Neural cell (in vitro differentiated cells): ENCODE results near the gene PPP2R2B. TPM values are rescaled to one million over a fixed set of nuclear protein-coding genes. Genes with fewer than 3 reads are reported as not detected.

ENCODE experiments used
- H2AFZ ChIP-seq: fragments of 200-600, 300-800 bp; sonication (generic), shearing (Covaris generic); 2 replicates; pipeline ENCODE4 v1.6.0; 2014; ENCODE audit warnings: low read depth, mild to moderate bottlenecking, antibody characterized with exemption, low read length, moderate library complexity
- H3F3A ChIP-seq: fragments of 200-600 bp; shearing (Covaris generic); 2 replicates; pipeline ENCODE4 v1.6.1; 2016; ENCODE audit warnings: mild to moderate bottlenecking, moderate library complexity, mixed read lengths, antibody characterized with exemption, low read length; ENCODE audit not compliant: insufficient read depth, poor library complexity, severe bottlenecking
- H3K27ac ChIP-seq: fragments of 200-600, 300-800 bp; sonication (generic), shearing (Covaris generic); 2 replicates; pipeline ENCODE4 v1.5.1; 2014; ENCODE audit warnings: mild to moderate bottlenecking, low read length, moderate library complexity
- H3K27me3 ChIP-seq: fragments of 300-800, 200-600 bp; sonication (generic), shearing (Covaris generic); 2 replicates; pipeline ENCODE4 v1.6.0; 2014; ENCODE audit warnings: mild to moderate bottlenecking, low read depth, low read length, moderate library complexity; ENCODE audit not compliant: insufficient read depth
- H3K36me3 ChIP-seq: fragments of 300-800, 200-600 bp; sonication (generic), shearing (Covaris generic); 2 replicates; pipeline ENCODE4 v1.5.1; 2014; ENCODE audit warnings: mild to moderate bottlenecking, antibody characterized with exemption, low read length, moderate library complexity; ENCODE audit not compliant: insufficient read depth
- H3K4me2 ChIP-seq: fragments of 300-800, 200-600 bp; sonication (generic), shearing (Covaris generic); 2 replicates; pipeline ENCODE4 v1.6.0; 2014; ENCODE audit warnings: mild to moderate bottlenecking, low read length
- H3K4me3 ChIP-seq: fragments of 300-800, 200-600 bp; sonication (generic), shearing (Covaris generic); 2 replicates; pipeline ENCODE4 v1.5.1; 2014; ENCODE audit warnings: mild to moderate bottlenecking, low read length, moderate library complexity
- H3K79me2 ChIP-seq: fragments of 200-600 bp; shearing (Covaris generic); replicated peaks from 2 replicates; pipeline ENCODE4 v1.6.0; 2014; ENCODE audit warnings: mild to moderate bottlenecking, low read length, moderate library complexity; ENCODE audit not compliant: insufficient read depth
- H3K9ac ChIP-seq: fragments of 300-800, 200-600 bp; sonication (generic), shearing (Covaris generic); 2 replicates; pipeline ENCODE4 v1.6.1; 2016; ENCODE audit warnings: mild to moderate bottlenecking, low read length, mixed read lengths
- H3K9me2 ChIP-seq: fragments of 200-600 bp; shearing (Covaris generic); 2 replicates; pipeline ENCODE4 v1.6.1; 2016; ENCODE audit warnings: mild to moderate bottlenecking, low read length, mixed read lengths; ENCODE audit not compliant: insufficient read depth
- H3K9me3 ChIP-seq: fragments of 200-600, 300-800 bp; sonication (generic), shearing (Covaris generic); 2 replicates; pipeline ENCODE4 v1.6.1; 2016; ENCODE audit warnings: mild to moderate bottlenecking, mixed run types, low read length, moderate library complexity, mixed read lengths
- H4K20me1 ChIP-seq: fragments of 200-600 bp; shearing (Covaris generic); 2 replicates; pipeline ENCODE4 v1.6.1; 2016; ENCODE audit warnings: mild to moderate bottlenecking, mixed run types; ENCODE audit not compliant: insufficient read depth
- CTCF ChIP-seq: fragments of 450-650 bp; IDR thresholded peaks from 2 replicates; pipeline ENCODE4 v1.5.1; 2014; ENCODE audit warnings: antibody characterized with exemption, mild to moderate bottlenecking, moderate library complexity; ENCODE audit not compliant: poor library complexity, severe bottlenecking
- EP300 ChIP-seq: fragments of 450-650 bp; conservative IDR thresholded peaks from 2 replicates; pipeline ENCODE4 v1.6.1; 2014; ENCODE audit warnings: antibody characterized with exemption, mild to moderate bottlenecking, moderate library complexity; ENCODE audit not compliant: poor library complexity, severe bottlenecking
- EZH2 ChIP-seq: fragments of 200-600, 300-800 bp; shearing (Covaris generic), sonication (generic); IDR thresholded peaks from 2 replicates; pipeline ENCODE4 v1.6.1; 2014; ENCODE audit warnings: antibody characterized with exemption, low read length, borderline replicate concordance, mild to moderate bottlenecking; ENCODE audit not compliant: insufficient read depth, poor library complexity, severe bottlenecking
- MXI1 ChIP-seq: fragments of 450-650 bp; conservative IDR thresholded peaks from 2 replicates; pipeline ENCODE4 v1.6.1; 2014; ENCODE audit warnings: antibody characterized with exemption, mild to moderate bottlenecking; ENCODE audit not compliant: poor library complexity, severe bottlenecking
- POLR2AphosphoS5 ChIP-seq: IDR thresholded peaks from 2 replicates; pipeline ENCODE4 v1.6.1; 2012
- RAD21 ChIP-seq: fragments of 450-650 bp; conservative IDR thresholded peaks from 2 replicates; pipeline ENCODE4 v1.6.1; 2014; ENCODE audit warnings: antibody characterized with exemption, mild to moderate bottlenecking, moderate library complexity
- REST ChIP-seq: IDR thresholded peaks from 2 replicates; pipeline ENCODE4 v1.6.1; 2012; ENCODE audit warnings: borderline replicate concordance
- SMC3 ChIP-seq: fragments of 450-650 bp; conservative IDR thresholded peaks from 2 replicates; pipeline ENCODE4 v1.6.1; 2014; ENCODE audit warnings: antibody characterized with exemption, mild to moderate bottlenecking, moderate library complexity; ENCODE audit not compliant: poor library complexity
- TAF1 ChIP-seq: IDR thresholded peaks from 2 replicates; pipeline ENCODE4 v1.6.1; 2012; ENCODE audit warnings: low read depth
- polyA plus RNA-seq: library from polyadenylated mRNA; depleted of rRNA; stranded (reverse); fragments of >200 nt; gene quantifications from 2 replicates; pipeline ENCODE4 v1.2.3, GENCODE V29; 2014

PPP2R2B gene
- polyA plus RNA-seq, 1 donor from 2014 or later: 250 TPM

GRCh38 chr5:146624179-146624578 is 254.4 kb downstream of the PPP2R2B start:
- Histone ChIP-seq H3K9me3 (no peaks in the 10 kb centered on the region), H3K36me3 (peaks cover 12% of the 10 kb centered on the region), H3K4me2 (no peak overlapping the region), H3K9ac (no peak overlapping the region), H3K79me2 (no peaks in the 10 kb centered on the region), H3K27ac (peak overlapping the region; percentile 58), H3K4me3 (peak overlapping the region; percentile 6), H2AFZ (no peak overlapping the region), H3K27me3 (no peaks in the 10 kb centered on the region), H4K20me1 (no peaks in the 10 kb centered on the region), H3K9me2 (no peaks in the 10 kb centered on the region), H3F3A (no peaks in the 10 kb centered on the region)
- TF ChIP-seq POLR2AphosphoS5 (no peak), TAF1 (no peak), EP300 (no peak), SMC3 (no peak), EZH2 (no peak), MXI1 (no peak), CTCF (no peak), REST (no peak), RAD21 (no peak)

- no peaks in the 10 kb centered on the region for H3K27me3 ChIP-seq
- H3K4me2 ChIP-seq: peak overlapping the region; percentile 31
- H3K27ac ChIP-seq: peak overlapping the region; percentile 58
- peak overlapping the region; percentile 7 for H3K9ac ChIP-seq
- peak overlapping the region; percentile 6 for H3K4me3 ChIP-seq
- TF ChIP-seq SMC3: no peak
- peak; percentile 82 for TF ChIP-seq POLR2AphosphoS5
- TF ChIP-seq EZH2: no peak
- TF ChIP-seq MXI1: no peak
- TF ChIP-seq EP300: peak; percentile 22
- no peak overlapping the region for H2AFZ ChIP-seq
- H3K36me3 ChIP-seq: peaks cover 12% of the 10 kb centered on the region
- H3F3A ChIP-seq: no peaks in the 10 kb centered on the region
- H3K9me3 ChIP-seq: no peaks in the 10 kb centered on the region
- no peaks in the 10 kb centered on the region for H4K20me1 ChIP-seq
- no peaks in the 10 kb centered on the region for H3K9me2 ChIP-seq
- H3K79me2 ChIP-seq: no peaks in the 10 kb centered on the region
Observed at GRCh38 chr5:146623666-146624065, 254.9 kb downstream of the PPP2R2B start.
